HG03571 (cell line): ENCODE results near the gene EBP.

ENCODE experiments used
- ATAC-seq: cut with Tn5 transposase; IDR thresholded peaks from one replicate; pipeline ENCODE4 v1.9.1; 2021; ENCODE audit not compliant: unreplicated experiment

The EBP gene

GRCh38 chrX:48574270-48575266 lies 53.0 kb downstream of the EBP start, which contains the start of gene RBM3:
TSS of gene RBM3 (plus strand) at chrX:48574484. CDS start at chrX:48575181, 697 bp downstream.
- peak; percentile 72 for ATAC-seq

GRCh38 chrX:48575642-48576041 lies 54.0 kb downstream of the EBP start:
- ATAC-seq = no peak

DNA sequence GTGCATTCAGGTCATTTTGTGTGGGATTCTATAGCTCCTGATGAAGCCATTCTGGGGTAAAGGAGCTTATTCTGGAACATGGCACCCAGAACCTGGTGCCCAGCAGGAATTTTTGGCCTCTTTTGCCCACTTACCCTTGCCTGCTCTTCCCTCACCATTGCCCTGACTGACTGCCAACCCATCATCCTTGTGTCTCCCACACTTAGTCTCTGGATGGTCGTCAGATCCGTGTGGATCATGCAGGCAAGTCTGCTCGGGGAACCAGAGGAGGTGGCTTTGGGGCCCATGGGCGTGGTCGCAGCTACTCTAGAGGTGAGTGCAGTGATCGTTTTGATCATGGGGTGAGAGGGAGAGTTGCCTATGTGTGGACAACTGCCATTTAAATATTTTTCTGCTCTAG lies 54.5 kb downstream of the EBP start:
- ATAC-seq = no peak
